SJSA1 (cell line): ENCODE data around the gene ACSF2. TPM values are rescaled to one million over a fixed set of nuclear protein-coding genes. Genes with fewer than 3 reads are reported as not detected.
A peak's percentile ranks its signal among the peaks of the same experiment; 100 is the strongest.

Source experiments
- DNase-seq, 2 experiments: peaks; one replicate each; pipeline ENCODE4 v3.0.0-alpha.2; 2015 to 2020; ENCODE audit warnings: low spot score in 2 of 2, low read depth in 1 of 2
- H3K27ac ChIP-seq: fragments of 250-450 bp; sonication (Bioruptor Pico); 2 replicates; pipeline ENCODE4 v1.5.1; 2020; ENCODE audit warnings: mild to moderate bottlenecking, moderate library complexity
- H3K27me3 ChIP-seq: fragments of 250-450 bp; sonication (Bioruptor Pico); replicated peaks from 2 replicates; pipeline ENCODE4 v1.5.1; 2020; ENCODE audit warnings: mild to moderate bottlenecking, moderate library complexity
- H3K36me3 ChIP-seq: fragments of 250-450 bp; sonication (Bioruptor Pico); 2 replicates; pipeline ENCODE4 v1.5.1; 2020; ENCODE audit warnings: mild to moderate bottlenecking
- H3K4me1 ChIP-seq: fragments of 250-450 bp; sonication (Bioruptor Pico); replicated peaks from 2 replicates; pipeline ENCODE4 v1.6.1; 2021; ENCODE audit warnings: mild to moderate bottlenecking
- H3K4me3 ChIP-seq: fragments of 250-450 bp; sonication (Bioruptor Pico); 2 replicates; pipeline ENCODE4 v1.5.1; 2020; ENCODE audit warnings: mild to moderate bottlenecking
- H3K9me3 ChIP-seq: fragments of 250-450 bp; sonication (Bioruptor Pico); replicated peaks from 2 replicates; pipeline ENCODE4 v1.5.1; 2020; ENCODE audit warnings: mild to moderate bottlenecking
- total RNA-seq: library from RNA; depleted of rRNA; stranded (reverse); fragments of >200 nt; shearing (Covaris generic); gene quantifications from 2 replicates; pipeline ENCODE4 v1.2.3, GENCODE V29; 2014

Gene ACSF2
- total RNA-seq, 1 experiment from 2014 or later, result 26.5 TPM

DNA sequence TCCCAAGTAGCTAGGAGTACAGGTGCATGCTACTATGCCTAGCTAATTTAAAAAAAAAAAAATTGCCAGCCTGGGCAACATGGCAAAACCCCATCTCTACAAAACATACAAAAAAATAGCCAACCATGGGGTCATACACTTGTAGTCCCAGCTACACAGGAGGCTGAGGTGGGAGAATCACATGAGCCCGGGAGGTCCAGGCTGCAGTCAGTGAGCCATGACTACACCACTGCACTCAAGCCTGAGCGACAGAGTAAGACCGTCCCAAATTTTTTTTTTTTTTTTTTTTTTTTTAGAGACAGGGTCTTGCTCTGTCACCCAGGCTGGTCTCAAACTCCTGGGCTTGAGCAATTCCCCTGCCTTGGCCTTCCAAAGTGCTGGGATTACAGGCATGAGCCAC lies 27.9 kb downstream of the ACSF2 start:
- Histone ChIP-seq H3K27ac (no peak overlapping the region), H3K4me3 (no peak overlapping the region), H3K9me3 (no peaks in the 10 kb centered on the region), H3K4me1 (peaks cover 9% of the 10 kb centered on the region), H3K36me3 (no peaks in the 10 kb centered on the region), H3K27me3 (no peaks in the 10 kb centered on the region)
- no peak for DNase-seq

- no peak for DNase-seq
- no peak overlapping the region for H3K4me3 ChIP-seq
- no peak overlapping the region for H3K27ac ChIP-seq
- H3K4me1 ChIP-seq, result peaks cover 9% of the 10 kb centered on the region
- H3K36me3 ChIP-seq, result no peaks in the 10 kb centered on the region; the same call in 1 of the 2 replicates
- no peaks in the 10 kb centered on the region for H3K9me3 ChIP-seq
- H3K27me3 ChIP-seq, result no peaks in the 10 kb centered on the region
Measured at GRCh38 chr17:50457621-50458020, 31.6 kb downstream of the ACSF2 start.

DNA sequence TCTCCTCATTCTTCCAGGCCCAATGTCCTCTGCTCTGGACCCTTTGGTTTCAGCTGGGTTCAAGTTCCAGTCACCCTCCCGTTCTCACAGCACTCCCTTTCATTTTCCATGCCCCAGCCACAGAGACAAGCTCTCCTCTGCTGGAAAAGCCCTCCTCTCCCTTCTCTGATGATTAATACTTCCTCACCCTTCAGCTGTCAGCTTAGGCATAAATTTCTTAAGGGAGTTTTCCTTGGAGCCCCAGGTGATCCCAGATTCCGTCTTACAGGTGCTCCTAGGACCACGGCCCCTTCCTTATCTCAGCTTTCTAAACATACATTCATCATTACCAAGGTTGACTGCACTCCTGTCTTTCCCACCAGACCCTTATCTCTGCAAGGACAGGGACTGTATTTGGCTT lies 32.3 kb downstream of the ACSF2 start:
- H3K27ac ChIP-seq, result no peak overlapping the region
- H3K27me3 ChIP-seq, result no peaks in the 10 kb centered on the region
- no peak overlapping the region for H3K4me3 ChIP-seq
- DNase-seq, result no peak
- H3K9me3 ChIP-seq, result no peaks in the 10 kb centered on the region
- H3K4me1 ChIP-seq, result peaks cover 9% of the 10 kb centered on the region
- no peaks in the 10 kb centered on the region; the same call in 1 of the 2 replicates for H3K36me3 ChIP-seq

DNA sequence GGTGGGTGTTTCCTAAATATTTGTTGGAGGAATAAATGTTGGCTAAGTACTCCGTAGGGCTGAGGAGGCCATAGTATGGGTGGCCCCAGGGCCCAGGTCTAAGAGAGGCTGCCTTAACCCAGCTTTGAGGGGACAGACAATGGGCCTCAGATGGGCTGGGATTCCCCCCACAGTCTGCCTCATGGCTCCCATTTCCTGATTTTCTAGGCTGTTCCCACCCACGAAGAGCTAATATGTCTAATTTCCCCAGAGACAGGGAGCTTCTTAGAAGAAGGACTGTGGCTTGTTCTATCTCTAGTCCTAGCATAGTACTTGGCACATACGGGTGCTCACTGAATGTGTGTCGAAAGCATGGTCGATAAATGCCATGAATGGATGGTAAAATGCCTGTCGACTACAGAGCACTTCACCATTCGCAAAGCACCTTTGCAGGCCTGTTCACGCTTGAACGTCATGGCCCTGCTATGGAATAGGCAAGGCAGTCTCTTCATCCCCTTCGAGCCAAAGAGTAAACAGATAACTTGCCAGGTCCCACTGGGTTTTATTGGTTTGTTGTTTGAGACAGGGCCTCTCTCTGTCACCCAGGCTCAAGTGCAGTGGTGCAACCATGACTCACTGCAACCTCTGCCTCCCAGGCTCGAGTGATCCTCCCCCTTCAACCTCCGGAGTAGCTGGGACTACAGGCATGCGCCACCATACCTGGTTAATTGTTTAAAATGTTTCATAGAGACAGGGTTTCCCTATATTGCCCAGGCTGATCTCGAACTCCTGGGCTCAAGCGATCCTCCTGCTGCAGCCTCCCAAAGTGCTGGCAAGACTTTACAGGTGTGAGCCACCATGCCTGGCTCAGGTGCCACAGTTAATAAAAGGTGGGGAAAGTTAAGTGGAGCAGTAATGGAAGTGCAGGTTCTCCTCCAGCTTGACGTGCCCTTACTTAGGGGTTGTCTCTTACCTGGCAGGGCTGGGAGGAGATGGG lies 33.0 kb downstream of the ACSF2 start:
- H3K4me1 ChIP-seq, result peaks cover 9% of the 10 kb centered on the region
- H3K36me3 ChIP-seq, result no peaks in the 10 kb centered on the region; the same call in 1 of the 2 replicates
- H3K4me3 ChIP-seq, result no peak overlapping the region
- no peaks in the 10 kb centered on the region for H3K9me3 ChIP-seq
- no peaks in the 10 kb centered on the region for H3K27me3 ChIP-seq
- peak in 1 of 2 experiments; percentile 29 for DNase-seq
- H3K27ac ChIP-seq, result no peak overlapping the region

DNA sequence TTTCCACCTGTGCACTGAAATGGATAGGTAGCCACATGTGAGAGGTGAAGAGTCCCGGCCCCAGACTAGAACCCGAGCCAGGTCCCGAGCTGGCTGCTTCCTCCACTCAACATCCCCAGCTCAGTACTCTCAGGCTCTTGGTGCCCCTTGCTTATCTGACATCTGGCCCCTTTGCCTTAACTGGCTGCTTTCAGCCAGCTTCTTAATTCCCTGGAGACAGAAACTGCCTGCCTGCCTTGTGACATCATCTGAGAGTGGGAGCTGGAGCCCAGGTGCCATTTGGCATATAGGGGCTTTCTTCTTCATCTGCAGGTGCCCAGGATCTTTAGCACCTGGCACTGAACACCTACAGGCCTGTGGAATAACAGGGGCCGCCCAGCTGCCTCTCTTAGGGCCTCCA lies 33.7 kb downstream of the ACSF2 start:
- Histone ChIP-seq H3K4me1 (peaks cover 9% of the 10 kb centered on the region), H3K4me3 (no peak overlapping the region), H3K27ac (no peak overlapping the region), H3K36me3 (no peaks in the 10 kb centered on the region; the same call in 1 of the 2 replicates), H3K27me3 (no peaks in the 10 kb centered on the region), H3K9me3 (no peaks in the 10 kb centered on the region)
- DNase-seq, result no peak

- H3K27me3 ChIP-seq, result no peaks in the 10 kb centered on the region
- no peaks in the 10 kb centered on the region; the same call in 1 of the 2 replicates for H3K36me3 ChIP-seq
- peaks cover 9% of the 10 kb centered on the region for H3K4me1 ChIP-seq
- DNase-seq, result no peak
- H3K4me3 ChIP-seq, result no peak overlapping the region
- no peak overlapping the region for H3K27ac ChIP-seq
- H3K9me3 ChIP-seq, result no peaks in the 10 kb centered on the region
Measured at GRCh38 chr17:50460831-50461526, 35.0 kb downstream of the ACSF2 start.

- Histone ChIP-seq H3K27ac (no peak overlapping the region), H3K36me3 (no peaks in the 10 kb centered on the region; the same call in 1 of the 2 replicates), H3K9me3 (no peaks in the 10 kb centered on the region), H3K27me3 (no peaks in the 10 kb centered on the region), H3K4me3 (no peak overlapping the region), H3K4me1 (peaks cover 9% of the 10 kb centered on the region)
- DNase-seq, result no peak
Measured at GRCh38 chr17:50461550-50462132, 35.6 kb downstream of the ACSF2 start.

DNA sequence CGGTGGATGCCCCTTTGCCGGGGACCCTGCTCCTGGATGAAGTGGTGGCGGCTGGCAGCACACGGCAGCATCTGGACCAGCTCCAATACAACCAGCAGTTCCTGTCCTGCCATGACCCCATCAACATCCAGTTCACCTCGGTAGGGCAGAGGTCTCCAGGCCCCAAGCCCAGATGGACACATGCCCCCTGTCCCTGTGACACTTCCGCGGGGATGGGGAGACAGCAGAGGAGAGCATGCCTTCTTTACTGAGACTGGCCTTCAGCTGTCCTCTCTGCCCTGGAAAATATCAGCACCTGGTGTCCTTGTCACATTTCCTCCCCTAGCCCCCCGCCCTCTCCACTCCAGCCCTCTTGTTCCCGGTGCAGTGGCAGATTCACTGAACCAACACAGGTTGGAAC lies 36.4 kb downstream of the ACSF2 start:
- no peak overlapping the region for H3K27ac ChIP-seq
- no peaks in the 10 kb centered on the region for H3K9me3 ChIP-seq
- H3K36me3 ChIP-seq, result no peaks in the 10 kb centered on the region; the same call in 1 of the 2 replicates
- no peak overlapping the region for H3K4me3 ChIP-seq
- no peak for DNase-seq
- H3K27me3 ChIP-seq, result no peaks in the 10 kb centered on the region
- peaks cover 9% of the 10 kb centered on the region for H3K4me1 ChIP-seq

- Histone ChIP-seq H3K27me3 (peaks cover 16% of the 10 kb centered on the region), H3K4me3 (no peak overlapping the region), H3K36me3 (no peaks in the 10 kb centered on the region; the same call in 1 of the 2 replicates), H3K9me3 (no peaks in the 10 kb centered on the region), H3K27ac (no peak overlapping the region), H3K4me1 (peaks cover 8% of the 10 kb centered on the region)
- no peak for DNase-seq
Measured at GRCh38 chr17:50464121-50464520, 38.1 kb downstream of the ACSF2 start.

DNA sequence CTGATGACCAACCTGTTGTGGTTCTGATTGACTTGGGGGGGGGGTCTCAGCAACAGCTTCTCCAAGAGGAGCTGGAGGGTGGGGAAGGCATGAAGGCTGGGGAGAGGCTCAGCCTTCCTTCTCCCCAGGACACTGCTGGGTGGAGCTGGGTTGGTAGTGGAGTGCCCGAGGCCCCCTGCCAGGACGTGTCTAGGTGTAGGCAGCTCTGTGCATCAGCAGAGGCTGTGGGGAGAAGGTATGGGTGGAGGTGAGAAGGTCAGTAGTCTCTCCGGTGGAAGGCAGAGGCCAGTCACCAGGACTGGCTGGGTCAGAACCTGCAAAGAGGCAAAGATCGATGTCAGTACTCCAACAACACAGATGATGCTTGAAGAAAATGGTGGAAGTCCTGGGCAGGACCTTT lies 38.7 kb downstream of the ACSF2 start:
- H3K27ac ChIP-seq, result no peak overlapping the region
- peaks cover 17% of the 10 kb centered on the region for H3K27me3 ChIP-seq
- no peak for DNase-seq
- H3K9me3 ChIP-seq, result no peaks in the 10 kb centered on the region
- H3K36me3 ChIP-seq, result no peaks in the 10 kb centered on the region; the same call in 1 of the 2 replicates
- H3K4me3 ChIP-seq, result no peak overlapping the region
- H3K4me1 ChIP-seq, result peaks cover 7% of the 10 kb centered on the region

DNA sequence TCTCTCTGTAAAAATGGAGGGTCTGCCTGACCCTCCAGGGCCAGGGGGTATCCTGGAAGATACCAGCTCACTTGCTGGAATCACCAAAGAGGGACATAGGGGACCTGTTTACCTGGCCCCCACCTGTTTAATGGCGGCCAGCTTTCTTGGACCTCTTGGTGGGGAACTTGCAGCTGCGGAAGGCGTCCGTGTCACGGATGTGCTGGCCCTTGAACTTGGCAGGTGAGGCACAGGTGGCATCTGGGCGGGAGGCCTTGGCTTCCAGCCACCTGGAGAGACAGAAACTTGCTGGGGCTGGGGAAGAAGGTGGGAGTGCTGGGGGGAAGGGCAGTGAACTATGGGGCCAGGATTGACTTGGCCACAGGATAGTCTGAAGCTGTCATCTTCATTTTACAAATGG lies 39.2 kb downstream of the ACSF2 start:
- Histone ChIP-seq H3K9me3 (no peaks in the 10 kb centered on the region), H3K4me3 (no peak overlapping the region), H3K27me3 (peaks cover 17% of the 10 kb centered on the region), H3K27ac (no peak overlapping the region), H3K36me3 (no peaks in the 10 kb centered on the region; the same call in 1 of the 2 replicates), H3K4me1 (peaks cover 7% of the 10 kb centered on the region)
- no peak for DNase-seq

GRCh38 chr17:50465635-50466034 lies 39.6 kb downstream of the ACSF2 start:
- peaks cover 17% of the 10 kb centered on the region for H3K27me3 ChIP-seq
- H3K4me3 ChIP-seq, result no peak overlapping the region
- no peaks in the 10 kb centered on the region for H3K9me3 ChIP-seq
- no peak overlapping the region for H3K27ac ChIP-seq
- H3K4me1 ChIP-seq, result peaks cover 7% of the 10 kb centered on the region
- H3K36me3 ChIP-seq, result no peaks in the 10 kb centered on the region; the same call in 1 of the 2 replicates
- no peak for DNase-seq

DNA sequence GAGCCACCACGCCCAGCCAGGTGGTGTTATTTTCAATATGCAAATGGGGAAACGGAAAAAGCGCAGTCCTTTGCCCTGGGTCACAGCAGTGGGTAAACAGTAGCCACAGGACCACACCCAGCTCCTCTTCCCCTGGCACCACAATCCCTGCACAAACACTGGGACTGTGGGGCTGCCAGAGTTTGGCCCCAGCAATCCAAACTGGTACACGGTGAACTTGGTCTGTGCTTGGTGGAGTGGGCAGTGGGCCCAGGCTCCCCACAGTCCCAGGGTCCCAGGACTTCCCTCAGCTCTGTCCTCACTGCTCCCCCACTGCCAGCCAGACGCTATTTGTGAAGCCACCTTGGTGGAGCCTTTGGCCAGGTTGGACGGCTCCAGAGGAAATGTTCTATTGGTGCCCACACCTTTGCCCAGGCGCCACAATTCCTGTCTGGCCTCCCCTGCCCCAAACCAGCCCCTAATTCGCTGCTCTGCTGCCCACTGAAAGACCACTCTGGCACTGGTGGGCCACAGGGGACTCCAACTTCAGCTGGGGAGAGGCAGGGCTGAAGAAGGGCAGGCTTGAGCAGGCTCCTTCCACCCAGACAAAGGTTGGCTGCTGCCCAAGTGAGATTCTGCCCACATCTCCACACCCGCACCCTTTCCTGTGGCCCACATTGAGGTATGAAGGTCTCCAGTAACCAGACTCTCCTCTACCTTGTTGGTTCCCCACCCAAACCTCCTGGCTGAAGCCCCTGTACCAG lies 40.5 kb downstream of the ACSF2 start:
- Histone ChIP-seq H3K4me3 (no peak overlapping the region), H3K4me1 (peaks cover 7% of the 10 kb centered on the region)
- no peak for DNase-seq

More for the DNA sequence above, 40.5 kb downstream of the ACSF2 start:
- H3K9me3 ChIP-seq, result no peaks in the 10 kb centered on the region
- peaks cover 17% of the 10 kb centered on the region for H3K27me3 ChIP-seq
- H3K36me3 ChIP-seq, result no peaks in the 10 kb centered on the region
- H3K27ac ChIP-seq, result no peak overlapping the region
